ENCODE measurements around the gene CDC27. TPM values are rescaled to one million over a fixed set of nuclear protein-coding genes. Genes with fewer than 3 reads are reported as not detected.
"Not testable (repeated sequence)": the region's sequence is repeated elsewhere in the genome, so short reads cannot be mapped to it uniquely, and the experiment has no call there.

Gene CDC27
- total RNA-seq, 2 donors from 2014 or later = 66.0 to 69.2 TPM

DNA sequence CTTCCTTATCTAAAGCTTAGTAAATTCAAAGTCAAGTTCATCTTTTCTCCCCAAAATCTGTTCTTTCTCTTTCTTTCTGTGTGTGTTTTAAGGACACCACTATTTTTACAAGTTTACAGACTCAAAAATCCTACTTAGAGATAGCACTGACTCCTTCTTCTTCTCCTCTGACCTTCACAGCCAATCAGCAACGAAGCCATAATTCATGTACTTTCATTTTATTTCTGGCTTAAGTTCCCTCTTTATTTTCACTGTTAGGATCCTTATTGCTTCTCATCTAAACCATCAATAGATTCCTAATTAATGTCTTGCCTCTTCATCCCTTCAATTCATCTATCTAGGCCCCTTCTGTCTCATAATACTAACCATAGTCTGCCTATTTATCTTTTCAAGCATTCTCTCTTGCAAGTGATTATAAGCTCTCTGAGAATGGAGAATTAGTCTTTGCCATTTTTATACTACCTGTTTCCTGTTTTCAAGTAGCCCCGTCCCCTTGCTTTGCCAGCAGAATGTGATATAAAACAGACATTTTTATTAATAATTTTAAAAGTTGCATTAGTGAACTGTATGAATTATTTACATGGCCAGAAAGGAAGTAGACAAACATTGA lies 27.0 kb downstream of the CDC27 start:
- ATAC-seq (ENCODE audit: insufficient number of reproducible peaks, low FRiP score, low read depth) (no peak), DNase-seq (ENCODE audit: low spot score) (no peak)
- Histone ChIP-seq H3K9me3 (no peaks in the 10 kb centered on the region), H3K36me3 (peaks cover 31% of the 10 kb centered on the region), H3K4me1 (ENCODE audit: control insufficient read depth in 1 of 2, low read depth in 2 of 2) (peaks cover 0 to 9% of the 10 kb centered on the region in 2 donors), H3K4me3 (peak overlapping the region; percentile 39), H3K27ac (peak overlapping the region in 1 of 2 donors; percentile 8), H3K27me3 (replicated peaks; ENCODE audit: insufficient read depth) (no peaks in the 10 kb centered on the region)
- TF ChIP-seq, protein P1, sequence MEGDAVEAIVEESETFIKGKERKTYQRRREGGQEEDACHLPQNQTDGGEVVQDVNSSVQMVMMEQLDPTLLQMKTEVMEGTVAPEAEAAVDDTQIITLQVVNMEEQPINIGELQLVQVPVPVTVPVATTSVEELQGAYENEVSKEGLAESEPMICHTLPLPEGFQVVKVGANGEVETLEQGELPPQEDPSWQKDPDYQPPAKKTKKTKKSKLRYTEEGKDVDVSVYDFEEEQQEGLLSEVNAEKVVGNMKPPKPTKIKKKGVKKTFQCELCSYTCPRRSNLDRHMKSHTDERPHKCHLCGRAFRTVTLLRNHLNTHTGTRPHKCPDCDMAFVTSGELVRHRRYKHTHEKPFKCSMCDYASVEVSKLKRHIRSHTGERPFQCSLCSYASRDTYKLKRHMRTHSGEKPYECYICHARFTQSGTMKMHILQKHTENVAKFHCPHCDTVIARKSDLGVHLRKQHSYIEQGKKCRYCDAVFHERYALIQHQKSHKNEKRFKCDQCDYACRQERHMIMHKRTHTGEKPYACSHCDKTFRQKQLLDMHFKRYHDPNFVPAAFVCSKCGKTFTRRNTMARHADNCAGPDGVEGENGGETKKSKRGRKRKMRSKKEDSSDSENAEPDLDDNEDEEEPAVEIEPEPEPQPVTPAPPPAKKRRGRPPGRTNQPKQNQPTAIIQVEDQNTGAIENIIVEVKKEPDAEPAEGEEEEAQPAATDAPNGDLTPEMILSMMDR (IDR thresholded peaks at IDR 0.05) = no peak

DNA sequence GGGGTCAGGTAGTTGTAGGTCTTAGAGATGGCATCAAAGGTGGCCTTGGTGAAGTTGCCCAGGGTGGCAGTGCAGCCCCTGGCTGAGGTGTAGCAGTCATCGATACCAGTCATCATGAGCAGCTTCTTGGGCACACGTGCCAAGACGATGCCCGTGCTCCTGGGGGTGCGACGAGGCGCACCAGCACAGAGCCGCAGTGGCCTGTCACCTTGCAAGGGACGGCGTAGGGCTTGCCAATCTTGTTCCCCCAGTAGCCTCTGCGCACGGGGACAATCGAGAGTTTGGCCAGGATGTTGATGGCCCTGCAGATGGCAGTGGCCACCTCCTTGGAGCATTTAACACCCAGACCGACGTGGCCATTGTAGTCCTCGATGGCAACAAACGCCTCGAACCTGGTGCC lies 29.8 kb downstream of the CDC27 start:
- Histone ChIP-seq H3K27me3 (replicated peaks; ENCODE audit: insufficient read depth) (no peaks in the 10 kb centered on the region), H3K9me3 (no peaks in the 10 kb centered on the region), H3K36me3 (peaks cover 49% of the 10 kb centered on the region), H3K4me3 (no peak overlapping the region), H3K4me1 (ENCODE audit: control insufficient read depth in 1 of 2, low read depth in 2 of 2) (peaks cover 0 to 9% of the 10 kb centered on the region in 2 donors), H3K27ac (no peak overlapping the region)
- TF ChIP-seq, protein P1 (IDR thresholded peaks at IDR 0.05) = no peak
- ATAC-seq (ENCODE audit: insufficient number of reproducible peaks, low FRiP score, low read depth) (no peak), DNase-seq (ENCODE audit: low spot score) (no peak)

DNA sequence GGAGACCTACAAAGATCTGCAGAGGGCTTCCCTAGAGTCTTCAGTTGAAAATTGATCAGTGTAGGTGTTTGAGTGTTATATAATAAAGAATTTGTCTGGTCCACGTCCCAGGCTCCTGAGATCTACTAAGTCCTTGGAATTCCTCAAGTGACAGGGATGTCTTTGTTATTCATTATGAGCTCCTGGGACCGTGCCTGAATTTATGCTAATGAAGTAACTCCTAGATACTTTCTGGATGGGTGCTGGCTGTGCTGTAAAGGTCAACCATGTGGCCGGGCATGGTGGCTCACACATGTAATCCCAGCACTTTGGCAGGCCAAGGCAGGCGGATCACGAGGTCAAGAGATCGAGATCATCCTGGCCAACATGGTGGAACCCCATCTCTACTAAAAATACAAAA lies 43.7 kb downstream of the CDC27 start:
- Histone ChIP-seq H3K9me3 (no peaks in the 10 kb centered on the region), H3K27ac (no peak overlapping the region), H3K4me1 (ENCODE audit: control insufficient read depth in 1 of 2, low read depth in 2 of 2) (no peaks in the 10 kb centered on the region), H3K36me3 (peaks cover 34% of the 10 kb centered on the region), H3K4me3 (no peak overlapping the region), H3K27me3 (replicated peaks; ENCODE audit: insufficient read depth) (no peaks in the 10 kb centered on the region)
- ATAC-seq (ENCODE audit: insufficient number of reproducible peaks, low FRiP score, low read depth) (no peak), DNase-seq (ENCODE audit: low spot score) (no peak)
- TF ChIP-seq, protein P1 (IDR thresholded peaks at IDR 0.05) = no peak

DNA sequence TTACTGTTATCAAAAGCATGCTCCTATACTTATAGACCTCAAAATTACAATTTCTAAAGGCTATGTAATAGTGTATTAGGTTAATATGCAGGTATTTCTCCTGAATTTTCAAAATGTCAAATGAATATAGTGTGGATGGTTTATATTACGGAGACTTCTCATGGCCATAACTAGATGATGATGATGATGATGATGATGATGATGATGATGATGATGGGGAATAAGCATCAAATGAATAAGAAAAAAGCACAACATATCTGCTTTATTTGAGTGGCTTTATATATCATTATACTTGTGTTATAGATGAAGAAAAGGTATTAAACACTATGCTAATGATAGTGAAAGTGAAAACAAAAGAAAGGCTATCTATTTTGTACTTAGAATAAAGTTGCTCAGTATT lies 53.9 kb downstream of the CDC27 start:
- H3K36me3 ChIP-seq = peaks cover 39% of the 10 kb centered on the region
- ATAC-seq (ENCODE audit: insufficient number of reproducible peaks, low FRiP score, low read depth) (no peak), DNase-seq (ENCODE audit: low spot score) (no peak)
- TF ChIP-seq, protein P1 (IDR thresholded peaks at IDR 0.05) = no peak
- H3K9me3 ChIP-seq = no peaks in the 10 kb centered on the region
- H3K4me3 ChIP-seq = no peak overlapping the region
- H3K27ac ChIP-seq = no peak overlapping the region
- H3K27me3 ChIP-seq (replicated peaks; ENCODE audit: insufficient read depth) = no peaks in the 10 kb centered on the region
- H3K4me1 ChIP-seq (ENCODE audit: control insufficient read depth in 1 of 2, low read depth in 2 of 2) = no peaks in the 10 kb centered on the region

DNA sequence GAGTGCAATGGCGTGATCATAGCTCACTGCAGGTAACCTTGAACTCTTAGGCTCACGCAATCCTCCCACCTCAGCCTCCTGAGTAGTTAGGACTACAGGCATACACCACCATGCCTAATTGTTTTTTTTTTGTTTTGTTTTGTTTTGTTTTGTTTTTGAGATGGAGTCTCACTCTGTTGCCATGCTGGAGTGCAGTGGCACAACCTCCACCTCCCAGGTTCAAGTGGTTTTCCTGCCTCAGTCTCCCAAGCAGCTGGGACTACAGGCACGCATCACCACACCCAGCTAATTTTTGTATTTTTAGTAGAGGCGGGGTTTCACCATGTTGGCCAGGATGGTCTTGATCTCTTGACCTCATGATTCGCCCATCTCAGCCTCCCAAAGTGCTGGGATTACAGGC lies 54.7 kb downstream of the CDC27 start:
- peaks cover 34% of the 10 kb centered on the region for H3K36me3 ChIP-seq
- not testable (repeated sequence) for H3K9me3 ChIP-seq, H3K27ac ChIP-seq

DNA sequence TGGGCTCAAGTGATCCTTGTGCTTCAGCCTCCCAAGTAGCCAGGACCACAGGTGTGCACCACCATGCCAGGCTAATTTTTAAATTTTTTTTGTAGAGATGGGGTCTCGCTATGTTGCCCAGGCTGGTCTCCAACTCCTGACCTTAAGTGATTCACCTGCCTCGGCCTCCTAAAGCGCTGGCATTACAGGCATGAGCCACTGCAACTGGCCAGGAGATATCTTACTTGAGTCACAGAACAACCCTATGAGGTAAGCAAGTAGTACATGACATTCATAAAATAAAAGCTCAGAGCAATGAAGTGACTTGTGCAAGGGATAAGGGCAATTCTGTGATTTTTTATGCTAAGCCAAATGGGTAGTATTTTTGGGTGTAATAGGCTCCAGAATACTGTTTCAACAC lies 57.3 kb downstream of the CDC27 start:
- TF ChIP-seq, protein P1 (IDR thresholded peaks at IDR 0.05) = no peak
- ATAC-seq (ENCODE audit: insufficient number of reproducible peaks, low FRiP score, low read depth) (no peak), DNase-seq (ENCODE audit: low spot score) (no peak)
- Histone ChIP-seq H3K36me3 (peaks cover 34% of the 10 kb centered on the region), H3K27ac (no peak overlapping the region), H3K4me1 (ENCODE audit: control insufficient read depth in 1 of 2, low read depth in 2 of 2) (no peaks in the 10 kb centered on the region), H3K27me3 (replicated peaks; ENCODE audit: insufficient read depth) (no peaks in the 10 kb centered on the region), H3K4me3 (no peak overlapping the region), H3K9me3 (no peaks in the 10 kb centered on the region)

More for the DNA sequence above, 54.7 kb downstream of the CDC27 start:
- not testable (repeated sequence) for H3K4me1 ChIP-seq (ENCODE audit: control insufficient read depth in 1 of 2, low read depth in 2 of 2); H3K27me3 ChIP-seq (replicated peaks; ENCODE audit: insufficient read depth); DNase-seq (ENCODE audit: low spot score); ATAC-seq (ENCODE audit: insufficient number of reproducible peaks, low FRiP score, low read depth); H3K4me3 ChIP-seq

DNA sequence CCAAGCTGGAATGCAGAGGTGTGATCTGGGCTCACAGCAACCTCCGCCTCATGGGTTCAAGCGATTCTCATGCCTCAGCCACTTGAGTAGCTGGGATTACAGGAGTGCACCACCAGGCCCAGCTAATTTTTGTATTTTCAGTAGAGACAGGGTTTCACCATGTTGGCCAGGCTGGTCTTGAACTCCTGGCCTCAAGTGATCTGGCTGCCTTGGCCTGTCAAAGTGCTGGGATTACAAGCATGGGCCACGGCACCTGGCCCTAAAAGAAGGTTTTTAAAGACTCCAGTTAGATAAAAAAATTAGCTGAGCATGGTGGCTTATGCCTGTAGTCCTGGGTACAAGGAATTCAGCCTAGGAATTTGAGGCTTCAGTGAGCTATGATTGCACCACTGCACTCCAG lies 62.3 kb downstream of the CDC27 start:
- H3K9me3 ChIP-seq; ATAC-seq (ENCODE audit: insufficient number of reproducible peaks, low FRiP score, low read depth); DNase-seq (ENCODE audit: low spot score); H3K27me3 ChIP-seq (replicated peaks; ENCODE audit: insufficient read depth); H3K27ac ChIP-seq; H3K4me1 ChIP-seq (ENCODE audit: control insufficient read depth in 1 of 2, low read depth in 2 of 2); H3K4me3 ChIP-seq: not testable (repeated sequence)
- H3K36me3 ChIP-seq = peaks cover 33% of the 10 kb centered on the region

DNA sequence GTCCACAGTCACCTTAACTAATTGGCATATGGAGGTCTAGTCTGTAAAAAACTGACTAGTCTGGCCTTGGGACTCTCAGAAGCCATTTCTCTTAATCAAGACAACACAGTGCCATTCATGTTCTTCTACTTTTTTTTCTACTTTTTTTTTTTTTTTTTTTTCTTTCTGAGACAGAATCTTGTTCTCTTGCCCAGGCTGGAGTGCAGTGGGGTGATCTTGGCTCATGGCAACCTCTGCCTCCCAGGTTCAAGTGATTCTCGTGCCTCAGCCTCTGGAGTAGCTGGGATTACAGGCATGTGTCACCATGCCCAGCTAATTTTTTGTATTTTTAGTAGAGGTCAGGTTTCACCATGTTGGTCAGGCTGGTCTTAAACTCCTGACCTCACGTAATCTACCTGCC lies 65.8 kb downstream of the CDC27 start:
- not testable (repeated sequence) for ATAC-seq (ENCODE audit: insufficient number of reproducible peaks, low FRiP score, low read depth); H3K9me3 ChIP-seq
- H3K36me3 ChIP-seq = peaks cover 26% of the 10 kb centered on the region

More for the DNA sequence above, 65.8 kb downstream of the CDC27 start:
- not testable (repeated sequence) for DNase-seq (ENCODE audit: low spot score); H3K4me1 ChIP-seq (ENCODE audit: control insufficient read depth in 1 of 2, low read depth in 2 of 2); H3K27ac ChIP-seq; H3K27me3 ChIP-seq (replicated peaks; ENCODE audit: insufficient read depth); H3K4me3 ChIP-seq

Measured in thoracic aorta (tissue), 2 donors.